ENCODE results near the gene ABCA13. TPM values are rescaled to one million over a fixed set of nuclear protein-coding genes. Genes with fewer than 3 reads are reported as not detected.

Gene ABCA13
- total and polyA plus RNA-seq, 2 donors (not counting 3 experiments of a cell fraction or from before 2014, with no cell fraction given) = 0.01 to 0.11 TPM

DNA sequence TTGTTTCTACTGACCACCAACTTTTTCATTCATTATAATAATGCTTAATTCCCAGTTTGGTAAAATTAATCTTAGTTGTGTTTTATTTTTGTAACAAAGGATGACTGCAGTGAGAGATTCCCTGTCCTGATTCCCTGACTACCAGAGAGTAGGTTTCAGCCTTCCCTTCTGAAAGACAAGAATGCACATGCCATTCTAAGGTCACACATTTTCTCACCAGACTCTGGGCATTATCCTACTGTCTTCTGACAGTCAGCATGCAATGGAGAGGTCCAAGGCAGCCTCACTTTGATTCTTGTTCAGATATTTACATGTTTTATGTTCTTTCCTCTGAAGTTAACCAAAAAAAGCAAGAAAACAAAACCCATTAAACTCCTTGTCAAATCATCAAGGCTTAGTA, 380.4 kb downstream of the ABCA13 start:
- Histone ChIP-seq H3K79me2 (ENCODE audit: control insufficient read depth, insufficient read depth, low read length) (no peaks in the 10 kb centered on the region), H3K4me1 (ENCODE audit: control insufficient read depth, extremely low read depth, insufficient read depth, low read length) (no peaks in the 10 kb centered on the region), H3K27me3 (ENCODE audit: control insufficient read depth in 2 of 2, insufficient read depth in 2 of 2, low read length in 2 of 2) (no peaks in the 10 kb centered on the region), H3K36me3 (ENCODE audit: control insufficient read depth in 2 of 2, extremely low read depth in 1 of 2, insufficient read depth in 2 of 2, low read length in 2 of 2) (no peaks in the 10 kb centered on the region), H3K4me2 (ENCODE audit: insufficient read depth, low read length) (no peak overlapping the region), H3K27ac (ENCODE audit: insufficient read depth, low read depth, low read length) (no peak overlapping the region), H3K4me3 (replicated peaks in 1 of 3; ENCODE audit: insufficient read depth in 1 of 3, low read depth in 1 of 3, low read length in 3 of 3) (no peak overlapping the region), H3K9me1 (replicated peaks; ENCODE audit: control insufficient read depth, extremely low read depth, insufficient read depth, low read length) (no peaks in the 10 kb centered on the region), H3K9ac (replicated peaks; ENCODE audit: extremely low read depth, insufficient read depth, low read length) (no peak overlapping the region), H2AFZ (ENCODE audit: low read depth, low read length) (no peak overlapping the region), H4K20me1 (replicated peaks; ENCODE audit: control insufficient read depth, extremely low read depth, insufficient read depth, low read length) (no peaks in the 10 kb centered on the region), H3K9me3 (replicated peaks; ENCODE audit: control insufficient read depth, insufficient read depth, low read length) (peaks cover 2% of the 10 kb centered on the region)
- DNase-seq (ENCODE audit: low read depth, low spot score) (no peak), FAIRE-seq (no peak)
- TF ChIP-seq POLR2AphosphoS5 (IDR thresholded peaks at IDR 0.05; ENCODE audit: insufficient read depth, low read depth, low read length) = no peak
- TF ChIP-seq MYC (IDR thresholded peaks at IDR 0.05; ENCODE audit: low read depth, low read length) = no peak
- TF ChIP-seq, protein P1, sequence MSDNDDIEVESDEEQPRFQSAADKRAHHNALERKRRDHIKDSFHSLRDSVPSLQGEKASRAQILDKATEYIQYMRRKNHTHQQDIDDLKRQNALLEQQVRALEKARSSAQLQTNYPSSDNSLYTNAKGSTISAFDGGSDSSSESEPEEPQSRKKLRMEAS (IDR thresholded peaks at IDR 0.05; ENCODE audit: insufficient read depth, insufficient read length) = no peak
- TF ChIP-seq JUN (IDR thresholded peaks at IDR 0.05; ENCODE audit: borderline replicate concordance, insufficient read depth, insufficient read length, low read depth) = no peak
- no peak for TF ChIP-seq GATA2 (IDR thresholded peaks at IDR 0.05; ENCODE audit: insufficient read depth, insufficient read length, low read depth, low read length)
- TF ChIP-seq FOS (IDR thresholded peaks at IDR 0.05; ENCODE audit: borderline replicate concordance, insufficient read depth, low read length) = no peak
- no peak for TF ChIP-seq EZH2 (IDR thresholded peaks at IDR 0.05; ENCODE audit: borderline replicate concordance, low read depth, low read length, severe bottlenecking)
- no peak for TF ChIP-seq POLR2A (IDR thresholded peaks at IDR 0.05; ENCODE audit: low read depth, low read length)
- dilution Hi-C loops (cut with MboI; ENCODE audit: extremely low pct_ligation_motif_present, low sequenced_read_pairs) (no loop called here), intact Hi-C loops (cut with micrococcal nuclease) (no loop called here)
- CTCF ChIA-PET = no interaction called here
- POLR2A ChIA-PET = no interaction called here
- no TSS peak for BruUV-seq (replicated peaks)

- Histone ChIP-seq H3K9ac (replicated peaks; ENCODE audit: extremely low read depth, insufficient read depth, low read length) (no peak overlapping the region), H3K27me3 (ENCODE audit: control insufficient read depth in 2 of 2, insufficient read depth in 2 of 2, low read length in 2 of 2) (no peaks in the 10 kb centered on the region), H3K27ac (ENCODE audit: insufficient read depth, low read depth, low read length) (no peak overlapping the region), H3K9me3 (replicated peaks; ENCODE audit: control insufficient read depth, insufficient read depth, low read length) (peaks cover 2% of the 10 kb centered on the region), H3K4me1 (ENCODE audit: control insufficient read depth, extremely low read depth, insufficient read depth, low read length) (no peaks in the 10 kb centered on the region), H3K36me3 (ENCODE audit: control insufficient read depth in 2 of 2, extremely low read depth in 1 of 2, insufficient read depth in 2 of 2, low read length in 2 of 2) (no peaks in the 10 kb centered on the region), H3K9me1 (replicated peaks; ENCODE audit: control insufficient read depth, extremely low read depth, insufficient read depth, low read length) (no peaks in the 10 kb centered on the region), H4K20me1 (replicated peaks; ENCODE audit: control insufficient read depth, extremely low read depth, insufficient read depth, low read length) (no peaks in the 10 kb centered on the region), H2AFZ (ENCODE audit: low read depth, low read length) (no peak overlapping the region), H3K4me2 (ENCODE audit: insufficient read depth, low read length) (no peak overlapping the region), H3K4me3 (replicated peaks in 1 of 3; ENCODE audit: insufficient read depth in 1 of 3, low read depth in 1 of 3, low read length in 3 of 3) (no peak overlapping the region), H3K79me2 (ENCODE audit: control insufficient read depth, insufficient read depth, low read length) (no peaks in the 10 kb centered on the region)
- TF ChIP-seq, protein P1 (IDR thresholded peaks at IDR 0.05; ENCODE audit: insufficient read depth, insufficient read length) = no peak
- TF ChIP-seq FOS (IDR thresholded peaks at IDR 0.05; ENCODE audit: borderline replicate concordance, insufficient read depth, low read length) (no peak), EZH2 (IDR thresholded peaks at IDR 0.05; ENCODE audit: borderline replicate concordance, low read depth, low read length, severe bottlenecking) (no peak), POLR2AphosphoS5 (IDR thresholded peaks at IDR 0.05; ENCODE audit: insufficient read depth, low read depth, low read length) (no peak), CTCF (IDR thresholded peaks at IDR 0.05; ENCODE audit: extremely low read depth in 1 of 2, insufficient read depth in 1 of 2, low read depth in 1 of 2, low read length in 2 of 2) (no peak), GATA2 (IDR thresholded peaks at IDR 0.05; ENCODE audit: insufficient read depth, insufficient read length, low read depth, low read length) (no peak), MYC (IDR thresholded peaks at IDR 0.05; ENCODE audit: low read depth, low read length) (no peak), POLR2A (IDR thresholded peaks at IDR 0.05; ENCODE audit: low read depth, low read length) (no peak), JUN (IDR thresholded peaks at IDR 0.05; ENCODE audit: borderline replicate concordance, insufficient read depth, insufficient read length, low read depth) (no peak)
- no TSS peak for BruUV-seq (replicated peaks)
- intact Hi-C loops (cut with micrococcal nuclease) = no loop called here
- DNase-seq (ENCODE audit: low read depth, low spot score) (no peak), FAIRE-seq (no peak)
- dilution Hi-C loops (cut with MboI; ENCODE audit: extremely low pct_ligation_motif_present, low sequenced_read_pairs) = no loop called here
- CTCF ChIA-PET = no interaction called here
- POLR2A ChIA-PET = no interaction called here
These were observed 392.1 kb downstream of the ABCA13 start for GRCh38 chr7:48563334-48563733.
